Measurements from ENCODE around the gene DENND4A. TPM values are rescaled to one million over a fixed set of nuclear protein-coding genes. Genes with fewer than 3 reads are reported as not detected.

DENND4A gene
- total RNA-seq, 1 experiment from 2014 or later = 16.9 TPM

DNA sequence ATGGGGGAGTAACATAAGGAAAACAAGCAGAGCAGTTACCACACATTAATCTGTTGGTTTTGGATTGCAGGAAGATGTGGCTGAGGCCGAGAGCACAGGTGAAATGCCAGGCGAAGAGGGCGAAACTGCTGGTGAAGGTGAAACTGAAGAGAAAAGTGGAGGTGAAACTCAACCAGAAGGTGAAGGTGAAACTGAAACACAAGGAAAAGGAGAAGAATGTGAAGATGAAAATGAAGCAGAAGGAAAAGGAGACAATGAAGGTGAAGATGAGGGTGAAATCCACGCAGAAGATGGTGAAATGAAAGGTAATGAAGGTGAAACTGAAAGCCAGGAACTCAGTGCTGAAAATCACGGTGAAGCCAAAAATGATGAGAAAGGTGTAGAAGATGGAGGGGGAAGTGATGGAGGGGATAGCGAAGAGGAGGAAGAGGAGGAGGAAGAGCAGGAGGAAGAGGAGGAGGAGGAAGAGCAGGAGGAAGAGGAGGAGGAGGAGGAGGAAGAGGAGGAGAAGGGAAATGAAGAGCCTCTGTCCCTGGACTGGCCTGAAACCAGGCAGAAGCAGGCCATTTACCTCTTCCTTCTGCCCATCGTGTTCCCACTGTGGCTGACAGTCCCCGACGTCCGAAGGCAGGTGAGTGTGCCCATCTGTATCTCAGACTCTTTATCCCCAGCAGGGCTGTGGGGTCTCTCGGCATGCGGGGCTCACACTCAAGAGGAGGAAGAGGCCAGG, 141.6 kb downstream of the DENND4A start:
- no peak overlapping the region for H3K27ac Mint-ChIP-seq (ENCODE audit: low read depth, unreplicated experiment)
- POLR2A ChIA-PET = interaction anchor here (1.1 to 2.1 kb wide), 4 partner anchors 10 to 40 kb away, joined by 3 to 8 read pairs (median 4); partner anchors contain the start of gene INTS14
- TF ChIP-seq, protein P1, sequence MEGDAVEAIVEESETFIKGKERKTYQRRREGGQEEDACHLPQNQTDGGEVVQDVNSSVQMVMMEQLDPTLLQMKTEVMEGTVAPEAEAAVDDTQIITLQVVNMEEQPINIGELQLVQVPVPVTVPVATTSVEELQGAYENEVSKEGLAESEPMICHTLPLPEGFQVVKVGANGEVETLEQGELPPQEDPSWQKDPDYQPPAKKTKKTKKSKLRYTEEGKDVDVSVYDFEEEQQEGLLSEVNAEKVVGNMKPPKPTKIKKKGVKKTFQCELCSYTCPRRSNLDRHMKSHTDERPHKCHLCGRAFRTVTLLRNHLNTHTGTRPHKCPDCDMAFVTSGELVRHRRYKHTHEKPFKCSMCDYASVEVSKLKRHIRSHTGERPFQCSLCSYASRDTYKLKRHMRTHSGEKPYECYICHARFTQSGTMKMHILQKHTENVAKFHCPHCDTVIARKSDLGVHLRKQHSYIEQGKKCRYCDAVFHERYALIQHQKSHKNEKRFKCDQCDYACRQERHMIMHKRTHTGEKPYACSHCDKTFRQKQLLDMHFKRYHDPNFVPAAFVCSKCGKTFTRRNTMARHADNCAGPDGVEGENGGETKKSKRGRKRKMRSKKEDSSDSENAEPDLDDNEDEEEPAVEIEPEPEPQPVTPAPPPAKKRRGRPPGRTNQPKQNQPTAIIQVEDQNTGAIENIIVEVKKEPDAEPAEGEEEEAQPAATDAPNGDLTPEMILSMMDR (IDR thresholded peaks at IDR 0.05; ENCODE audit: unreplicated experiment) = no peak
- no peaks in the 10 kb centered on the region for H3K27me3 Mint-ChIP-seq (ENCODE audit: insufficient read depth, unreplicated experiment)
- CTCF ChIA-PET = interaction anchor here (1.7 to 2.7 kb wide), 2 partner anchors 11 to 179 kb away, joined by 6 to 8 read pairs; no protein-coding TSS in a partner anchor
- intact Hi-C loops (cut with micrococcal nuclease) = no loop called here
- no TSS peak for BruUV-seq (replicated peaks)
- H3K4me1 Mint-ChIP-seq (ENCODE audit: insufficient read depth, unreplicated experiment) = peaks cover 26% of the 10 kb centered on the region
- H3K36me3 Mint-ChIP-seq (ENCODE audit: insufficient read depth, unreplicated experiment) = peaks cover 20% of the 10 kb centered on the region
- no peaks in the 10 kb centered on the region for H3K9me3 Mint-ChIP-seq (ENCODE audit: unreplicated experiment)
- no peak overlapping the region for H3K4me3 Mint-ChIP-seq (ENCODE audit: unreplicated experiment)
- no peak for DNase-seq (ENCODE audit: unreplicated experiment)

- TF ChIP-seq, protein P1 (IDR thresholded peaks at IDR 0.05; ENCODE audit: unreplicated experiment) = no peak
- no peaks in the 10 kb centered on the region for H3K36me3 Mint-ChIP-seq (ENCODE audit: insufficient read depth, unreplicated experiment)
- POLR2A ChIA-PET = no interaction called here
- no TSS peak for BruUV-seq (replicated peaks)
- no peaks in the 10 kb centered on the region for H3K27me3 Mint-ChIP-seq (ENCODE audit: insufficient read depth, unreplicated experiment)
- CTCF ChIA-PET = interaction anchor here (0.5 to 1.4 kb wide), 5 partner anchors 8 to 761 kb away, joined by 3 to 6 read pairs (median 4); no protein-coding TSS in a partner anchor
- no peaks in the 10 kb centered on the region for H3K4me1 Mint-ChIP-seq (ENCODE audit: insufficient read depth, unreplicated experiment)
- no peaks in the 10 kb centered on the region for H3K9me3 Mint-ChIP-seq (ENCODE audit: unreplicated experiment)
- no peak overlapping the region for H3K27ac Mint-ChIP-seq (ENCODE audit: low read depth, unreplicated experiment)
- no peak for DNase-seq (ENCODE audit: unreplicated experiment)
- no peak overlapping the region for H3K4me3 Mint-ChIP-seq (ENCODE audit: unreplicated experiment)
- intact Hi-C loops (cut with micrococcal nuclease) = no loop called here
Measured at GRCh38 chr15:65646486-65646885, 145.6 kb downstream of the DENND4A start.

DNA sequence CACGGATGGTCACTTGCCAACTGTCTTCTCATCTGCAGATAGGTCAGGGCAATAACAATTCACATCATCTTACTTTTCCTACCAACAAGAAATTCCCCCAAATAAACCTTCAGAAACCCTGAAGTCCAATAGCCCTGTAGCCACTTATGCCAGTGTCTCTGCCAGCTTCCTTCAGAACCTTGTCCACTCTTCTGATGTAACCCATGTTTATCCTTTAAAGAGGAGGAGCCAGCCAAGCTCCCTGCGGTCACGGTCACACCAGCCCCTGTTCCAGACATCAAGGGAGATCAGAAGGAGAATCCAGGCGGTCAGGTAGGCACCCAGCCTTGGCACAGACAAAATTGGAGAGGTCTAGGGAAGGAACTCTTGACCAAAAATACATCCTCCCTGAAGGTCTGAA, 146.7 kb downstream of the DENND4A start:
- intact Hi-C loops (cut with micrococcal nuclease) = no loop called here
- no peak for DNase-seq (ENCODE audit: unreplicated experiment)
- TF ChIP-seq, protein P1 (IDR thresholded peaks at IDR 0.05; ENCODE audit: unreplicated experiment) = no peak
- Mint-ChIP-seq H3K27me3 (ENCODE audit: insufficient read depth, unreplicated experiment) (no peaks in the 10 kb centered on the region), H3K4me1 (ENCODE audit: insufficient read depth, unreplicated experiment) (no peaks in the 10 kb centered on the region), H3K36me3 (ENCODE audit: insufficient read depth, unreplicated experiment) (no peaks in the 10 kb centered on the region), H3K9me3 (ENCODE audit: unreplicated experiment) (no peaks in the 10 kb centered on the region), H3K4me3 (ENCODE audit: unreplicated experiment) (no peak overlapping the region), H3K27ac (ENCODE audit: low read depth, unreplicated experiment) (no peak overlapping the region)
- ChIA-PET CTCF (interaction anchor here (0.5 to 1.8 kb wide), 2 partner anchors 179 to 611 kb away, joined by 3 to 5 read pairs; no protein-coding TSS in a partner anchor), POLR2A (no interaction called here)
- BruUV-seq (replicated peaks) = no TSS peak

- no TSS peak for BruUV-seq (replicated peaks)
- DNase-seq (ENCODE audit: unreplicated experiment) = no peak
- Mint-ChIP-seq H3K4me3 (ENCODE audit: unreplicated experiment) (no peak overlapping the region), H3K27ac (ENCODE audit: low read depth, unreplicated experiment) (no peak overlapping the region), H3K36me3 (ENCODE audit: insufficient read depth, unreplicated experiment) (no peaks in the 10 kb centered on the region), H3K9me3 (ENCODE audit: unreplicated experiment) (no peaks in the 10 kb centered on the region), H3K4me1 (ENCODE audit: insufficient read depth, unreplicated experiment) (no peaks in the 10 kb centered on the region), H3K27me3 (ENCODE audit: insufficient read depth, unreplicated experiment) (no peaks in the 10 kb centered on the region)
- TF ChIP-seq, protein P1 (IDR thresholded peaks at IDR 0.05; ENCODE audit: unreplicated experiment) = no peak
- POLR2A ChIA-PET = interaction anchor here (0.7 kb wide), 1 partner anchor 121 kb away, joined by 3 read pairs; no protein-coding TSS in a partner anchor
- CTCF ChIA-PET = interaction anchor here (0.6 to 1.8 kb wide), 6 partner anchors 34 to 192 kb away, joined by 3 to 5 read pairs (median 3); no protein-coding TSS in a partner anchor
- intact Hi-C loops (cut with micrococcal nuclease) = no loop called here
Measured at GRCh38 chr15:65644282-65644681, 147.8 kb downstream of the DENND4A start.
